ENCODE results near the gene HSDL2.
A peak's percentile ranks its signal among the peaks of the same experiment; 100 is the strongest.
"Not testable (repeated sequence)": the region's sequence is repeated elsewhere in the genome, so short reads cannot be mapped to it uniquely, and the experiment has no call there.

Gene HSDL2

DNA sequence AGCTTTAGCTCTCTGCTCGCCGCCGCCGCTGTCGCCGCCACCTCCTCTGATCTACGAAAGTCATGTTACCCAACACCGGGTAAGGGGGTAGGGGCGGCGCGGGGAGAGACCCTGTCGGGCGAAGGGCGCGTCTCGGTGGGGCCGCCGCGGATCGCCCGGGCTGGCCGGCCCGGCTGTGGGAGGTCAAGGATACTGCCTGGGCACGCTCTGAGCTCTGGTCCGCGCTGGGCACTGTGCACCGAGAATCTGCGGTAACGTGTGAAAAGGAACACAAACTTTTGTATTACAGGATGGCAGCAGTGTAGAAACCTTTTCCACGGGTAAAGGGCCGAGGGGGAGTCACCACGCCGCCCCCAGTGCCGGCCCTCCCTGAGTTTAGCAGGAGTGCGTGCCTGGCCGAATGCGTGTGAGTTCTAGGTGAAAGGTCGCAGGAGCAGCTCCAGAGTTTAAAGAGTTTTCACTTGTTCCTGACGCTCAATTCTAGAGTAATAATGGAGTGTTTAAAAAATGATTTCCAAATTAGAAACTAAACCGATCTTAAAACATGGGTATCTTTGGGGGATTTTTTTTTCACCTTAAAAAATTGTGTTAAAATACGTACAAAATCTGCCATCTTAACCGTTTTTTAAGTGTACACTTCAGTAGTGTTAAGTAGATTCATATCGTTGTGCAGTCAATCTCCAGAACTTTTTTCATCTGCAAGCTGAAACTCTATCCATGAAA, at the start of gene HSDL2:
HSDL2 (plus strand) TSS at position 7 of the 723 bp plus-strand sequence; CDS start at position 63, 56 bp downstream.
- no peak for DNase-seq (ENCODE audit: low spot score)

DNA sequence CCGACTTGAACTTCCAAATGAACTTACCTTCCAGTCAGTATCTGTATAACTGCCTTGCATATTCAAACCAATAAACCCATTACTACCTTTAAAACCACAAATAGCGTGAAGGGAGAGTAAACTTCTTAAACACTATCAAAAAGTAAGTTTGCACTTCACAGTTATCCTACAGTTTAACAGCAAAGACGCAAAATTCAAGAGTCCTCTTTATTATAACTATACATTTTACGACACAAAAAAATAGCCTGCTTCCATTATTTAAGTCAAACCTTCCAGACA, 48.3 kb upstream of the HSDL2 start:
- no peak for DNase-seq (ENCODE audit: low spot score)

DNA sequence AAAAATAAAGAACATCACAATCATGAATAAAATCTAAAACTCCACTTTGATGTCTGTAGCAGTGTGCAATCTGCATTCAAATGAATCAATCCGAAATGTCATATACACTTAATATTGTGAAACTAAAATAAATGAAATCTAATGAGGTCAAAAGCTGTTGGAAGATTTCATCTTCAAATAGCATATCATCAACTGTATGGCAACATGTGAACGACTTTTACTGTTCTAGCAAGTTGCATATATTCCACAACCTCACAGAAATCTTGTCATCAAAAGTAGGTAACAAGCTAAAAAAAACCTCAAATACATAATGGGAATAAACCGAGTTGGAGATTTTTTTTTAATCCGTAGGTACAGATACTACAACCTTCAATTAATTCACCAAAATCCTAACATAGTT, 47.7 kb upstream of the HSDL2 start:
- DNase-seq (ENCODE audit: low spot score), result no peak

DNA sequence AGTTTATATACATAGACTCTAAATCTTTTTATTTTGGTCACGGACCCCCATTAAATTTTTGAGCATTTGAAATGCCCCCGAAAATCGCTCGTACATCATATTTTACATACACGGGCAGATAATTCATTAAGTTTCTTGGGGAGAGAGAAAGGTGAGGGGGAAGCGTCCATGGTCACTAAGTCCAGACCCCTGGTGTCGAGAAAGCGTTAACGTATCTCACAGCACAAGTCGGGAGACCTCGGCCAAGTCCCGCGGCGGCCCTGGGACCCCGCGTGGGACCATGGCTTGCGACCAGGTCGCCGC, 47.3 kb upstream of the HSDL2 start:
- DNase-seq (ENCODE audit: low spot score), result no peak

DNA sequence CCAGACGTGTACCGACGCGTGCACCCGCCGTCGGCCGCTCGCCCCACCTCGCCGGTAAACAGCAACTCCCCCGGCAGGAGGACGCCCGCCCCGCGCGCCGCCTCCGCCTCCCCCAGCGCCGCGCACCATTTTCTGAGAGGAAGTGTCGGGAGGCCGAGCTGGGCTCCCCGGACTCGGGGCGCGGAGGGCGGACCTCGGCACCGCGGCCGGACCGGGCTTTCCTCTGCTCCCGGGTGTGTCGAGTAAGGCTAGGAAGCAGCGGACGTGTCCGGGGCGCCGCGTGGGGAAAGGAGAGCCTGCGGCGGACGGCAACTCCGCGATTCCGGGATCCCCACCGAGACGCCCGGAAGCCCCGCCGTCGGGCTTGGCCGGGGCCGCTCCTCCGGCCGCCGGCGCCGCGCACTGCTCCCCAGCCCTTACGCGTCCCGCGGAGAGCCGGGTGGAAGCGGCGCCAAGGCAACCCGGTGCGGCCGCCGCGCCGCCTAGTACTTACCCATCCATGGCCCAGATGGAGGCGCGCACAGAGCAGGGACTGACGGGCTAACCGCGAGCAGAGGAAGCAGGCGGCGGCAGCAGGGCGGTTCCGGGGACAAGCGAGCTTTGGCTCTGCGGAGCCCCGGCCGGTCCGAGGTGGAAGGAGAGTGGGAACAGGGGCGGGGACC, 46.8 kb upstream of the HSDL2 start, which contains the start of gene PTBP3:
PTBP3 (minus strand) TSS at position 643 of the 662 bp plus-strand sequence. CDS start 35,754 bp downstream, outside the sequence.
- DNase-seq (ENCODE audit: low spot score), result peak; percentile 79

DNA sequence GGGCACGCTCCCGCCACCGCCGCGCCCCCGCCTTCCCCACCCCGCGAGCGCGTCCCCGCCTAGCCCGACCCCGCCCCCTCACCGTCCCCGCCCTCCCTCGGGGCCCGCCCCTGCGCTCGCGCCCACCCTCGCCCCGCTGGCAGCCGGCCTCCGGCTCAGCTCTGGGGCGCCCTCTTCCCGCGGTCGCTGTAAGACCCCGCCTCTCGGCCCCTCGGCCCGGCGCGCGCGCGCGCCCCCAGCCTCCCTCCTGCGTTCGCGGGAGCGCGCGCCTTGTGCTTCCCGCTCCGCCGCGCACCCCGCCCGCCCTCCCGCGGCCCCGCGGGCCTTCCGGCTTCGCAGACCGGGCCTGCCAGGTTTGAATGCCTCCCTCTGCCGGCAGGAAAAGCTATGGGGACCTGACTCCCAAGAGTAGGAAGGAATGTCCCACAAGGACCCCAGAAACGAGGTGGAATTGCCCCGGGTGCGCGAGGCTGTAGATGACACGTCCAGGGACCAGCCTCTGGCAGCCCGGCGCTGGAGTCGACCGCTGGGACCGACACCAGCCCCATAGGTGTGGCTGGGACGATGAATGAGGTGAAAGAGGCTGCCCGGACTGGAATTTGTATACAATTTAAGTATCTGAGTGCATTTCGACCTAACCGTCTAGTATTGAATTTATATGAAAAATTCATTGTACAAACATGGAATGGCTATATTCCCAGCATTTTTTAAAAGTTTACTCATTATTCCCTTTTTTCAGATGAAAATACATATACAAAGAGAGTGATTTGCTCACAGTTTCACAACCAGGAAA, 46.1 kb upstream of the HSDL2 start:
- peak; percentile 98 for DNase-seq (ENCODE audit: low spot score)

DNA sequence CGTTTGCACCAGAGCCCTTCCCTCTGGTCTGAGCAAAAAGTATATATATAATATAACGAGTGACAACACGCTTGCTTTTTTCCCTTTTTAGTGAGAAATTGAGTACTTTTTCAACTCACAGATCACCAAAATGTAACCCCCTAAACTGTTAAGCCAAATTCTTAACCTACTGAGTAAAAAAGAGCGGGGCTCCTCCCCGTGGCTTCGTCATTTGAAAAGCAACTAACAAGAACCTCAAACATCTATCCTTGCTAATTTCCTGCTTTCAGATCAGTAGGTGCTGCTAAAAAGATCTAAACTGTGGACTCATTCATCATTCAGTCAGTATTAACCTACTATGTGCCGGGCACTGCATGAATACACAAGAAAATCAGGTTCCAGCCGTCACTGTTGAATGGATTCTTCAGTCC, 45.5 kb upstream of the HSDL2 start:
- peak; percentile 29 for DNase-seq (ENCODE audit: low spot score)

DNA sequence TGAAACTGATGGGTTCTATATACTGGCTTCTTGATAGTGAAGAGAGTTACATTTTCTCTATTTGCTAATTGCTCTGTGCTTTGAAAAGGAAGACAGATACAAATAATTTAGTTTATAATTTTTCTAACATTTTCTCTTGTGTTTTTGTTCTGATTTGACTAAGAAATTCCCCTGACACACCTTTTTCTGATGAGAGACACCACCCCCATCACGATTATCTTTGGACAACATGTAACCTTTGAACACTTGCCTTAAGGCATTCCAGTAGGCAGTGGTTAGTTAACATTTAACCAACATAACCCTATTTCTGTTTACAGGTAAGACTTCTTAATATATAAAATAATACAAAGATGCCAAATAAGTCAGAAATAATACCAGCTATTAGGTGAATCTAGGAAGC, 42.4 kb upstream of the HSDL2 start:
- no peak for DNase-seq (ENCODE audit: low spot score)

DNA sequence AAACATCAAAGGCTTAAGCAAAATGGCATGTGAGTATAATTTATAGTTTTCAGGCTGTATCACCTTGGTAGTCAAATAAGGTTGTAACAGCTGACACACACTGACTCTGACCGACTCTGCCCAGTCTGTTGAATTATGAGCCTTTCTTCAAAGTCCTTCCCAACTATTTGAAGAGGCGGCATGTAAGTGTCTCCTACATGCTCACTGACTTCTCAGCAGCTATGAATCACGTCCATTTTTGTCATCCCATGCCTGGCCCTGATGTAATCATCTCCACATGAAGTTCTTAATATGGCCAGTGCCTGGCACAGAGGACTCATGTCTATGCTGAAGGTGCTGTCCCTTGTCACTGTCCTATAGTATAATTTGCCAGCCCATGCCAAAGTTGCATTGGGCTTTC, 41.3 kb upstream of the HSDL2 start:
- peak; percentile 14 for DNase-seq (ENCODE audit: low spot score)

DNA sequence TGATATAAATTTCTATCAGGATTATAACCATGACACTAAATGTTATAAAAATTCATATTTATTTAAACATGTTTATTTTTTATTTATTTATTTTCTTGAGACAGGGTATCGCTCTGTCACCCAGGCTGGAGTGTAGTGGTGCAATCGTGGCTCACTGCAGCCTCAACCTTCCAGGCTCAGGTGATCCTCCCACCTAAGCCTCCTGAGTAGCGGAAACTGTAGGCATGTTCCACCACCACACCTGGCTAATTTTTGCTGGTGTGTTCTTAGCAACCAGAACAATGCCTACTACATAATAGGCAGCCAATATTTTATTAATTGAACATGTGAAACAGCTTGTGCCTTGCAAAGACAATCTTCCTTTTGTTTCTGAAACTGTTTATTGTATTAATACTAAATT, 40.0 kb upstream of the HSDL2 start:
- no peak for DNase-seq (ENCODE audit: low spot score)

DNA sequence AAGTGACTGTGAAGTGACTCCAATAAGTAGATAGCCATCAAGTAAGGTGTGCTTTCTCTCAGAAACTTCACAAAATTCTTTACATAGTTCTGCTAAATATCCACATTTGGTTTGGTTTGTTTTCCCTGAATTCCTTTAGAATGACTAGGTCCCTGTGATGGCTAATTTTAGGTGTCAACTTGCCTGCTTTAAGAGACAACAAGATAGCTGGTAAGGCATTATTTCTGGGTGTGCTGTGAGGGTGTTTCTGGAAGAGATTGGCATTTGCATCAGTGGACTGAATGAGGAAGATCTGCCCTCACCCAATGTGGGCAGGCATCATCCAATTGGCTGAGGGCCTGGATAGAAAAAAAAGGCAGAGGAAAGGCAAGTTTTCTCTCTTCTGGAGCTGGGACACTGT, 38.2 kb upstream of the HSDL2 start:
- peak; percentile 14 for DNase-seq (ENCODE audit: low spot score)

DNA sequence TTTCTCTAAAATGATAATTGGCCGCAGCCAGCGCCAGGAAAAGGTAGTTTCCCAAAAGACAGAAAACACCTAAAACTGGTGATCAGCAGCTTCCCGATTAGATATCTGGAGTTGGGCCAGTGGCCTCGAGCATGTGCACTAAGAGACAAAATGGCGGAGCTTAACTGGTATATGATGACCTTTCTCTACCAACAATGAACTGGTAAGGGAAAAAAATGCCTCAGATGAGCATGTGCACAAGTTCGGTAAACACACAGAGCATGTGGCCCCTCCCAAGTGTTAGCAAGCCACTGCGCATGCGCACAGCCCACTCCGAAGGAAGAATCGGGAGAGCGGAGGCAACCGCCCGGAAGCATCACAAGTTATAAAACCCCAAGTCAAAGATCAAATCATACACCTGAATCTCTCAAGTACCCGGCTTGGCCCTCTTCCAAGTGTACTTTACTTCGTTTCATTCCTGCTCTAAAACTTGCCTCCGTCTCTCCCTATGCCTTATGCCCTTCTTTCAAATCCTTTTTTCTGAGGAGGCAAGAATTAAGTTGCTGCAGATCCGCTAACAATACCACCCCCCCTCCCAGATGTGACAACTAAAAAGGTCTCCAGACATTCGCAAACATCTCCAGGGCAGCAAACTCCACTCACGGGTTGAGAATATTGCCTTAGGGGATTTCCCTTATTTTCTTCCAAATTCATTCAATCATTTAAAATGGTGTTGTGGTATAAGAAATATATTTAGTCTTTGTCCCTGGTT, 31.5 kb upstream of the HSDL2 start:
- DNase-seq (ENCODE audit: low spot score), result peak; percentile 63

DNA sequence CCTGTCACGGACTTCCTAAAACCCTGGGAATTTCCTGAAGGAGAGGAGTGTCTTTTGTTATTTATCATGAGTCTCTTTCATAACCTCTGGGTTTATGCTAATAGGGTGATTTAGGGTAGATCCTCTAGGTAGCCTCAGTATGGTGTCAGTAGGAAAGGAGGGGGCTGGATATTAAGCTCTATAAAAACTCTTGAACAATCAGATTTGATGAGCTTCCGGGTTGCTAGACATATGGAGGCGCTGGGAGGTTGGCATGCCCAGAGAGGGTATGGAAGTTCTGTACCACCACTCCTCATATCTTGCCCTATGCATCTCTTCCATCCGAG, 30.9 kb upstream of the HSDL2 start:
- DNase-seq (ENCODE audit: low spot score), result no peak

DNA sequence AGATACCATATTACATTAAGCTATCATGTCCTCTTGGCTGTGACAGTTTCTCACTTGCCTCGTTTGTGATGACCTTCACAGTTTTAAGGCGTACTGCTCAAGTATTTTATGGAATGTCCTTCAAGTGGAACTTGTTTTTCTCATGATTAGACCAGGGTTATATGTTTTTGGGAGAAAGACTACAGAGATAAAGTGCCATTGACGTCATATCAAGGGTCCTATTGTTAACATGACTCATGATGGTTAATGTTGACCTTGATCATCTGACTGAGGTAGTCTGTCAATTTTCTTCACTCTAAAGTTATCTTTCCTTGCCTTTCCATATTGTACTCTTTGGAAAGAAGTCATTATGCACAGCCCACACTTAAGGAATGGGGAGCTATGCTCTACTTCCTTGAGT, 28.7 kb upstream of the HSDL2 start:
- no peak for DNase-seq (ENCODE audit: low spot score)

DNA sequence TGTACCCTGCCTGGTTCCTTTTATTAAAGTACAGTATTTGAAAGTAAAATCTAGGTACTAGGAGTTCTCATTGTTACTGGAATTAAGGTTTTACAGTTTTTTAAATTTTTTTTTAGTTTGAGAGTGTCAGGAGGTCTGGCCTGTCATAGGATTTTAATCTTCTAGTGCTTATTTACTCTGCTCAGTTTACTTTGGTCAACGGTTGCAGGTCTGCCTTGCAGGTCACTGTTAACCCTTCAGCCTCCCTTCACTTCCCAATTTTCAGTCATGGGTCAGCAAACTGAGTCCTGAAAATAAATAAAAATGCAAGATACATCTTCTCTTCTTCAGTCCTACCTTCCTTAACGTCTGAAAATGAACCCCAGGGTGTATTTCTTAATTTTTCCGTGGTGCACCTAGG, 27.7 kb upstream of the HSDL2 start:
- no peak for DNase-seq (ENCODE audit: low spot score)

DNA sequence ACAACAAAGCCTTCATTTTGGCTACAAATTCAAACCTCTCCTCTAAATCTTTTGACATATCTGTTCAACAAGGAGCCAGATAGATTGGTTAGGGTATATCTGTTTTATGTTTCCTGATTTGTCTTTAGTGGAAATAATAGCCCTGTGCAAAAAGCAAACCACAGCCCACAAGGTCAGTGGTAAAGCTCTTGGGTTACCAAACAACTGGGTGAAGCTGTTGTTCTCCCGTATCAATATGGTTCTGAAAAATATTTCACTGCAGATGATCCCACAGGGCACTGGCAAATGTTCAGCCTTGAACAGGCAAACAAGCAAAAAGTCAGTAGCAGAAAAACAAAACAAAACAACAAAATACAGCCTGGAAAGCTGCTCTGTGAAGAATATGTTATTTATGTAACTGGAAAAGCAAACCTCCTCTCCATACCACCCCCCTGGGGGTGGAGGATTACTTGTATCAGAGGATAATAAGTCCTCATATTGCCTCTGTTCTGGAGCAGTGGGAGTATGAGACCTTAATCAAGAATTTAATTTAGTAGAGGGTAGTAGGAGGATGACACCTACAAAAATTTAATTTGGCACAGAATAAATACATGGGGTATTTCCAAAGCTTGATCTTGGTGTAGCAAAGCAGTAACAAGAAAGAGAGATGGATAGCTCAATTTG, 25.7 kb upstream of the HSDL2 start:
- no peak for DNase-seq (ENCODE audit: low spot score)

DNA sequence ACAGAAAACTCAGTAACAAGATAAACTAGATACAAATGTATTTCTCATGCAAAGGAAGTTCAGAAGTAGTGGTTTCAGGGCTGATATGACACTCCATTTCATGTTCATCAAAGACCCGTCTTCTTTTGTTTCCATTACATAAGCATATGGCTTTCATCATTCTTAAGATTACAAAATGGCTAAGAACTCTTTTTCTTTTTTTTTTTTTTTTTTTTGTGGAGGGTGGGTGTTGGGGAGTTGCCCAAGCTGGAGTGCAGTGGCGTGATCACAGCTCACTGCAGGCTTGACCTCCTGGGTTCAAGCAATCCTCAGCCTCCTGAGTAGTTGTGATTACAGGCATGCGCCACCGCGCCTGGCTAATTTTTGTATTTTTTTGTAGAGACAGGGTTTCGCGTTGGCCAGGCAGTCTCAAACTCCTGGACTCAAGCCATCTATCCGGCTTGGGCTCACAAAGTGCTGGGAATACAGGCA, 24.4 kb upstream of the HSDL2 start:
- no peak for DNase-seq (ENCODE audit: low spot score)

DNA sequence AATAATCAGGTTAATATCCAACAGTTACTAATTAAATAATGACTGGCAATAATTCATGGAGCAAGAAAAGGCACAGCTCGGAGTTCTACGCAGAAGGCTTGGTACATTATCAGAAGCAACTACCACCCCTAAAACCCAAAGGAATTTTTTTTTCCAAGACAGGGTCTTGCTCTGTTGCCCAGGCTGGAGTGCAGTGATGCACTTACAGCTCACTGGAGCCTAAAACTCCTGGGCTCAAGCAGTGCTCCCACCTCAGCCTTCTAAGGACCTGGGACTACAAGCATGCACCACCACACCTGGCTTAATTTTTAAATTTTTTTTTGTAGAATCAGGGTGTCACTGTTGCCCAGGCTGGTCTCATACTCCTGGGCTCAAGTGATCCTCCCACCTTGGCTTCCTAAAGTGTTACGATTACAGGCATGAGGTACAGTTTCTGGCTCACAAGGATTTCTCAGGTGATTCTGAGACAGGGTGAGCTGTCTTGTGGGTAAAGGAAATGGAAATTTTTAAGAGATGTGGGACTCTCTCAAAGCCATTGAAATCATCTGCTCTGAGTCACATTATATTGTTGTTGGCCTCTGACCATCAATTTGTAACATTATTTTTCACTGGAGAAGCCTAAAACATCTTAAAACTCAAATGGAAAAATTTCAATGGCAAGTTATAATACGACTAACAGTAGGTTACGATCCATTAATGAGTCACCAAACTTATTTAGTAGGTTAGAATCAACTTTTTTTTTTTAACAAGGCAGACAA, 19.7 kb upstream of the HSDL2 start:
- no peak for DNase-seq (ENCODE audit: low spot score)

DNA sequence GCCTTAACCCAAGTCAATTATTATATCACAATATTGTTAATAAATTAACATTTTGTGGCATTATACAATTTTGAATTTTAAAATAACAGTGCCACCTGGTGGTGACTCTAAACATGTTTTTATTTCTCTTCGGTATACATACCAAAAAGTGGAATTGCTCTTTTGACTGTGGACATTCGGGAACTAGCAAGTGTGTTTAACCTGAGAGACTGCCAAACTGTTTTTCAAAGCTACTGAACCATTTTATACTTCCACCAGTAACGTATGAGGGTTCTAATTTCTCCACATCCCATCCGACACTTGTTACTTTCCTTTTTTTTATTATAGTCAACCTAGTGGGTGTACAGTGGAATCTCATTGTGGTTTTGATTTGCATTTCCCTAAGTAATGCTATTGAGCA, 18.3 kb upstream of the HSDL2 start:
- DNase-seq (ENCODE audit: low spot score), result no peak

DNA sequence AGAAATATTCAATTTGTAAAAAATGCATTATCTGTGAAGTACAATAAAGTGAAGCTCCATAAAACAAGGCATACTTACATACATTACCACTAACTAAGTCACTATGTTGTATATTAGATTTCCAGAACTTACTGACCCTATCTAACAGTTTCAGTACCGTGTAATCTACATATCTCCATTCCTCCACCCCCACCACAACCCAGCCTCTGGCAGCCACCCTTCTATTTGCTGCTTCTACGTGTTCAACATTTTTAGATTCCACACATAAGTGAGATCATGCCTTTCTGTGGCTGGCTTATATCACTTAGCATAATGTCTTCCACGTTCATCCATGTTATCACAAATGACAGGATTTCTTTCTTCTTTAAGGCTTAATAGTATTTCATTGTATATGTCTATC, 15.1 kb upstream of the HSDL2 start:
- no peak for DNase-seq (ENCODE audit: low spot score)

DNA sequence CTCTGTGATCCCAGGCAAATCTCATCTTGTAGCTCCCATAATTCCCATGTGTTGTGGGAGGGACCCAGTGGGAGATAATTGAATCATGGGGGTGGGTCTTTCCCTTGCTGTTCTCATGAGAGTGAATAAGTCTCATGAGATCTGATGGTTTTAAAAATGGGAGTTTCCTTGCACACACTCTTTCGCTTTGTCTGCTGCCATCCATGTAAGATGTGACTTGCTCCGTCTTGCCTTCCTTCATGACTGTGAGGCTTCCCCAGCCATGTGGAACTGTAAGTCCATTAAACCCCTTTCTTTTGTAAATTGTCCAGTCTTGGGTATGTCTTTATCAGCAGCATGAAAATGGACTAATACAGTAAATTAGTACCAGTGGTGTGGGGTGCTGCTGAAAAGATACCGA, 14.7 kb upstream of the HSDL2 start:
- not testable (repeated sequence) for DNase-seq (ENCODE audit: low spot score)
